ENCODE data around the gene GALNT3. TPM values are rescaled to one million over a fixed set of nuclear protein-coding genes. Genes with fewer than 3 reads are reported as not detected.

The GALNT3 gene
- total RNA-seq, 2 donors from 2014 or later, result 21.0 to 22.6 TPM

Other genes with a start within 250 kb of the GALNT3 start
- 10 to 100 TPM; 19.5 to 35.7 TPM for gene TTC21B, start 159.5 kb upstream of the GALNT3 start, total RNA-seq

Data from natural killer cell treated with Interleukin-12 subunit alpha and Interleukin-12 subunit beta and Interleukin-15 and Interleukin-18, amount 100 ng/mL, for 72 hours (primary cell).